ENCODE measurements around the gene ST6GAL1. TPM values are rescaled to one million over a fixed set of nuclear protein-coding genes. Genes with fewer than 3 reads are reported as not detected.

ST6GAL1 gene
- total RNA-seq, 1 experiment from 2014 or later = 74.2 TPM

- intact Hi-C loops (cut with micrococcal nuclease; ENCODE audit: unreplicated experiment) = no loop called here
- no peak for TF ChIP-seq CTCF (conservative IDR thresholded peaks at IDR 0.05; ENCODE audit: low read depth, low read length)
These were observed 34.9 kb upstream of the ST6GAL1 start for GRCh38 chr3:186895406-186895805.

GRCh38 chr3:186896006-186896405 is 34.3 kb upstream of the ST6GAL1 start:
- DNase-seq (ENCODE audit: low spot score) = no peak
- BruUV-seq (replicated peaks) = no TSS peak

More at GRCh38 chr3:186895406-186895805, 34.9 kb upstream of the ST6GAL1 start:
- H3K9me3 ChIP-seq (ENCODE audit: low read depth, low read length, poor library complexity, severe bottlenecking) = no peaks in the 10 kb centered on the region
- ChIA-PET CTCF (no interaction called here), POLR2A (ENCODE audit: low non-redundant PET) (no interaction called here)
- no peaks in the 10 kb centered on the region for H3K36me3 ChIP-seq (ENCODE audit: insufficient read depth, low read length, poor library complexity, severe bottlenecking)
- no peak overlapping the region for H3K27ac ChIP-seq (ENCODE audit: low read depth, low read length, poor library complexity, severe bottlenecking)
- no peaks in the 10 kb centered on the region for H3K4me1 ChIP-seq (ENCODE audit: insufficient read depth, low read length, poor library complexity, severe bottlenecking)
- DNase-seq (ENCODE audit: low spot score) = no peak
- no peak overlapping the region for H3K4me3 ChIP-seq (ENCODE audit: low read depth, low read length, poor library complexity, severe bottlenecking)
- BruUV-seq (replicated peaks) = no TSS peak
- H3K27me3 ChIP-seq (replicated peaks; ENCODE audit: insufficient read depth, low read depth, low read length, poor library complexity) = no peaks in the 10 kb centered on the region

GRCh38 chr3:186896875-186897274 is 33.5 kb upstream of the ST6GAL1 start:
- no peak overlapping the region for H3K4me3 ChIP-seq (ENCODE audit: low read depth, low read length, poor library complexity, severe bottlenecking)
- CTCF ChIA-PET = no interaction called here
- no peaks in the 10 kb centered on the region for H3K36me3 ChIP-seq (ENCODE audit: insufficient read depth, low read length, poor library complexity, severe bottlenecking)
- no TSS peak for BruUV-seq (replicated peaks)
- intact Hi-C loops (cut with micrococcal nuclease; ENCODE audit: unreplicated experiment) = no loop called here
- no peaks in the 10 kb centered on the region for H3K9me3 ChIP-seq (ENCODE audit: low read depth, low read length, poor library complexity, severe bottlenecking)
- POLR2A ChIA-PET (ENCODE audit: low non-redundant PET) = no interaction called here
- no peak overlapping the region for H3K27ac ChIP-seq (ENCODE audit: low read depth, low read length, poor library complexity, severe bottlenecking)
- H3K4me1 ChIP-seq (ENCODE audit: insufficient read depth, low read length, poor library complexity, severe bottlenecking) = no peaks in the 10 kb centered on the region
- H3K27me3 ChIP-seq (replicated peaks; ENCODE audit: insufficient read depth, low read depth, low read length, poor library complexity) = no peaks in the 10 kb centered on the region
- TF ChIP-seq CTCF (conservative IDR thresholded peaks at IDR 0.05; ENCODE audit: low read depth, low read length) = no peak
- no peak for DNase-seq (ENCODE audit: low spot score)

More at GRCh38 chr3:186896006-186896405, 34.3 kb upstream of the ST6GAL1 start:
- H3K9me3 ChIP-seq (ENCODE audit: low read depth, low read length, poor library complexity, severe bottlenecking) = no peaks in the 10 kb centered on the region
- H3K4me1 ChIP-seq (ENCODE audit: insufficient read depth, low read length, poor library complexity, severe bottlenecking) = no peaks in the 10 kb centered on the region
- no peak overlapping the region for H3K27ac ChIP-seq (ENCODE audit: low read depth, low read length, poor library complexity, severe bottlenecking)
- no peaks in the 10 kb centered on the region for H3K27me3 ChIP-seq (replicated peaks; ENCODE audit: insufficient read depth, low read depth, low read length, poor library complexity)
- POLR2A ChIA-PET (ENCODE audit: low non-redundant PET) = no interaction called here
- no peak overlapping the region for H3K4me3 ChIP-seq (ENCODE audit: low read depth, low read length, poor library complexity, severe bottlenecking)
- H3K36me3 ChIP-seq (ENCODE audit: insufficient read depth, low read length, poor library complexity, severe bottlenecking) = no peaks in the 10 kb centered on the region
- no peak for TF ChIP-seq EZH2 (IDR thresholded peaks at IDR 0.05; ENCODE audit: borderline replicate concordance, low read depth, low read length, poor library complexity, severe bottlenecking)
- TF ChIP-seq CTCF (conservative IDR thresholded peaks at IDR 0.05; ENCODE audit: low read depth, low read length) = no peak
- CTCF ChIA-PET = no interaction called here
- intact Hi-C loops (cut with micrococcal nuclease; ENCODE audit: unreplicated experiment) = no loop called here

Data from A673 (cell line).